H1 (cell line): Measurements from ENCODE around the gene RAB44. TPM values are rescaled to one million over a fixed set of nuclear protein-coding genes. Genes with fewer than 3 reads are reported as not detected.

Source experiments
- CBX8 ChIP-seq: fragments of 300-800, 300-1000 bp; sonication (generic); IDR thresholded peaks from 2 replicates; pipeline ENCODE4 v1.7.1; 2016; ENCODE audit warnings: low read depth, low read length, borderline replicate concordance
- EZH2 ChIP-seq: fragments of 200-600 bp; sonication (generic); IDR thresholded peaks from 2 replicates; pipeline ENCODE4 v1.7.1; 2012; ENCODE audit warnings: low read depth, mild to moderate bottlenecking, moderate library complexity, low read length, inconsistent platforms; ENCODE audit not compliant: severe bottlenecking
- HDAC2 ChIP-seq, 2 experiments: fragments of 300-600 bp in 1 of 2; sonication (generic) in 1 of 2; IDR thresholded peaks; 2 replicates each; pipeline ENCODE4 v1.6.1; 2011 to 2012; ENCODE audit warnings: low read depth in 2 of 2, low read length in 2 of 2, mild to moderate bottlenecking in 2 of 2, moderate library complexity in 2 of 2, borderline replicate concordance in 1 of 2, inconsistent platforms in 1 of 2
- JUN ChIP-seq: IDR thresholded peaks from 2 replicates; pipeline ENCODE4 v1.6.1; 2011; ENCODE audit warnings: low read depth, mild to moderate bottlenecking, improper control_type of control experiment, low read length
- POLR2A ChIP-seq, 2 experiments: IDR thresholded peaks; 1 replicate in 1 of 2; 2 replicates in 1 of 2; pipeline ENCODE4 v1.6.1; 2011; ENCODE audit warnings: low read depth in 2 of 2, low read length in 2 of 2, mild to moderate bottlenecking in 2 of 2; ENCODE audit errors: control extremely low read depth in 1 of 2
- SIX5 ChIP-seq: IDR thresholded peaks from 2 replicates; pipeline ENCODE4 v1.6.1; 2011; ENCODE audit warnings: mild to moderate bottlenecking, low read depth, low read length
- SP4 ChIP-seq: IDR thresholded peaks from 2 replicates; pipeline ENCODE4 v1.6.1; 2012; ENCODE audit warnings: low read length, inconsistent platforms
- polyA plus RNA-seq, 7 experiments: library from polyadenylated mRNA; depleted of rRNA in 3 of 7; stranded (reverse) in 5 of 7; unstranded in 2 of 7; fragments of >200 nt in 5 of 7; fragments of 200-250 nt in 2 of 7; gene quantifications; 1 replicate in 5 of 7; 2 replicates in 1 of 7; 4 replicates in 1 of 7; pipeline versions ENCODE4 v1.2.1 to v1.2.3, GENCODE V29; 2011 to 2013; ENCODE audit warnings: missing spikeins in 2 of 7, mixed read lengths in 2 of 7
- total RNA-seq: library from RNA; stranded (reverse); fragmentation: NEBNext Ultra II Directional; extraction: Animal tissue kit (Norgen Biotek cat#: 25700); gene quantifications from 2 replicates; pipeline ENCODE4 v1.2.1, GENCODE V29; 2021
- TF ChIP-seq, protein P1 (sequence below): fragments of 300-600 bp; sonication (generic); IDR thresholded peaks from 2 replicates; pipeline ENCODE4 v1.7.1; 2012; ENCODE audit warnings: low read length, moderate library complexity, mild to moderate bottlenecking, inconsistent platforms; ENCODE audit not compliant: insufficient replicate concordance
- TF ChIP-seq, protein P2 (sequence below), 3 experiments: IDR thresholded peaks; 1 replicate in 2 of 3; 2 replicates in 1 of 3; pipeline versions ENCODE4 v1.5.1 to v1.6.1; 2011; ENCODE audit warnings: low read length in 3 of 3, mild to moderate bottlenecking in 3 of 3, inconsistent platforms in 2 of 3, low read depth in 1 of 3, moderate library complexity in 1 of 3; ENCODE audit not compliant: insufficient read depth in 1 of 3; ENCODE audit errors: control extremely low read depth in 1 of 3

Gene RAB44
- total and polyA plus RNA-seq, 2 of the 8 experiments (the other 6 are each of a cell fraction or from before 2014, with no cell fraction given), result 0.02 TPM; not detected in 1

DNA sequence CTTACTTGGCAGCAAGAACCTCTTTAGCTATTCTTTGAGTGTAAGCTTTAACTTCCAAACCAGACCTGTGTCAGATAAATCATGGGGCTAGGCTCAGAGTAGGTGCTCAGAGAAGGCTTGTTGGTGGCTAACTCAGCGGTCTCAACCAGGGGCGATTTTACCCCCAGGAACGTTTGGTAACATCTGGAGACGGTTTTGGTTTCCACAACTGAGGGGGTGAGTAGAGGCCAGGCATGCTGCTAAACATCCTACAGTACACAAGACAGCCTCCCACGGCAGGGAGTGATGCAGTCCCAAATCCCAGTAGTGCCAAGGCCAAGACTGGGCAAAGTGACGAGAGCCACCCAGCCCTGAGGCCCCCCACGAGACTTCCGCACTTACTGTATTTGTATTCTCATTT is 59.2 kb downstream of the RAB44 start (continued):
- TF ChIP-seq, protein P1, sequence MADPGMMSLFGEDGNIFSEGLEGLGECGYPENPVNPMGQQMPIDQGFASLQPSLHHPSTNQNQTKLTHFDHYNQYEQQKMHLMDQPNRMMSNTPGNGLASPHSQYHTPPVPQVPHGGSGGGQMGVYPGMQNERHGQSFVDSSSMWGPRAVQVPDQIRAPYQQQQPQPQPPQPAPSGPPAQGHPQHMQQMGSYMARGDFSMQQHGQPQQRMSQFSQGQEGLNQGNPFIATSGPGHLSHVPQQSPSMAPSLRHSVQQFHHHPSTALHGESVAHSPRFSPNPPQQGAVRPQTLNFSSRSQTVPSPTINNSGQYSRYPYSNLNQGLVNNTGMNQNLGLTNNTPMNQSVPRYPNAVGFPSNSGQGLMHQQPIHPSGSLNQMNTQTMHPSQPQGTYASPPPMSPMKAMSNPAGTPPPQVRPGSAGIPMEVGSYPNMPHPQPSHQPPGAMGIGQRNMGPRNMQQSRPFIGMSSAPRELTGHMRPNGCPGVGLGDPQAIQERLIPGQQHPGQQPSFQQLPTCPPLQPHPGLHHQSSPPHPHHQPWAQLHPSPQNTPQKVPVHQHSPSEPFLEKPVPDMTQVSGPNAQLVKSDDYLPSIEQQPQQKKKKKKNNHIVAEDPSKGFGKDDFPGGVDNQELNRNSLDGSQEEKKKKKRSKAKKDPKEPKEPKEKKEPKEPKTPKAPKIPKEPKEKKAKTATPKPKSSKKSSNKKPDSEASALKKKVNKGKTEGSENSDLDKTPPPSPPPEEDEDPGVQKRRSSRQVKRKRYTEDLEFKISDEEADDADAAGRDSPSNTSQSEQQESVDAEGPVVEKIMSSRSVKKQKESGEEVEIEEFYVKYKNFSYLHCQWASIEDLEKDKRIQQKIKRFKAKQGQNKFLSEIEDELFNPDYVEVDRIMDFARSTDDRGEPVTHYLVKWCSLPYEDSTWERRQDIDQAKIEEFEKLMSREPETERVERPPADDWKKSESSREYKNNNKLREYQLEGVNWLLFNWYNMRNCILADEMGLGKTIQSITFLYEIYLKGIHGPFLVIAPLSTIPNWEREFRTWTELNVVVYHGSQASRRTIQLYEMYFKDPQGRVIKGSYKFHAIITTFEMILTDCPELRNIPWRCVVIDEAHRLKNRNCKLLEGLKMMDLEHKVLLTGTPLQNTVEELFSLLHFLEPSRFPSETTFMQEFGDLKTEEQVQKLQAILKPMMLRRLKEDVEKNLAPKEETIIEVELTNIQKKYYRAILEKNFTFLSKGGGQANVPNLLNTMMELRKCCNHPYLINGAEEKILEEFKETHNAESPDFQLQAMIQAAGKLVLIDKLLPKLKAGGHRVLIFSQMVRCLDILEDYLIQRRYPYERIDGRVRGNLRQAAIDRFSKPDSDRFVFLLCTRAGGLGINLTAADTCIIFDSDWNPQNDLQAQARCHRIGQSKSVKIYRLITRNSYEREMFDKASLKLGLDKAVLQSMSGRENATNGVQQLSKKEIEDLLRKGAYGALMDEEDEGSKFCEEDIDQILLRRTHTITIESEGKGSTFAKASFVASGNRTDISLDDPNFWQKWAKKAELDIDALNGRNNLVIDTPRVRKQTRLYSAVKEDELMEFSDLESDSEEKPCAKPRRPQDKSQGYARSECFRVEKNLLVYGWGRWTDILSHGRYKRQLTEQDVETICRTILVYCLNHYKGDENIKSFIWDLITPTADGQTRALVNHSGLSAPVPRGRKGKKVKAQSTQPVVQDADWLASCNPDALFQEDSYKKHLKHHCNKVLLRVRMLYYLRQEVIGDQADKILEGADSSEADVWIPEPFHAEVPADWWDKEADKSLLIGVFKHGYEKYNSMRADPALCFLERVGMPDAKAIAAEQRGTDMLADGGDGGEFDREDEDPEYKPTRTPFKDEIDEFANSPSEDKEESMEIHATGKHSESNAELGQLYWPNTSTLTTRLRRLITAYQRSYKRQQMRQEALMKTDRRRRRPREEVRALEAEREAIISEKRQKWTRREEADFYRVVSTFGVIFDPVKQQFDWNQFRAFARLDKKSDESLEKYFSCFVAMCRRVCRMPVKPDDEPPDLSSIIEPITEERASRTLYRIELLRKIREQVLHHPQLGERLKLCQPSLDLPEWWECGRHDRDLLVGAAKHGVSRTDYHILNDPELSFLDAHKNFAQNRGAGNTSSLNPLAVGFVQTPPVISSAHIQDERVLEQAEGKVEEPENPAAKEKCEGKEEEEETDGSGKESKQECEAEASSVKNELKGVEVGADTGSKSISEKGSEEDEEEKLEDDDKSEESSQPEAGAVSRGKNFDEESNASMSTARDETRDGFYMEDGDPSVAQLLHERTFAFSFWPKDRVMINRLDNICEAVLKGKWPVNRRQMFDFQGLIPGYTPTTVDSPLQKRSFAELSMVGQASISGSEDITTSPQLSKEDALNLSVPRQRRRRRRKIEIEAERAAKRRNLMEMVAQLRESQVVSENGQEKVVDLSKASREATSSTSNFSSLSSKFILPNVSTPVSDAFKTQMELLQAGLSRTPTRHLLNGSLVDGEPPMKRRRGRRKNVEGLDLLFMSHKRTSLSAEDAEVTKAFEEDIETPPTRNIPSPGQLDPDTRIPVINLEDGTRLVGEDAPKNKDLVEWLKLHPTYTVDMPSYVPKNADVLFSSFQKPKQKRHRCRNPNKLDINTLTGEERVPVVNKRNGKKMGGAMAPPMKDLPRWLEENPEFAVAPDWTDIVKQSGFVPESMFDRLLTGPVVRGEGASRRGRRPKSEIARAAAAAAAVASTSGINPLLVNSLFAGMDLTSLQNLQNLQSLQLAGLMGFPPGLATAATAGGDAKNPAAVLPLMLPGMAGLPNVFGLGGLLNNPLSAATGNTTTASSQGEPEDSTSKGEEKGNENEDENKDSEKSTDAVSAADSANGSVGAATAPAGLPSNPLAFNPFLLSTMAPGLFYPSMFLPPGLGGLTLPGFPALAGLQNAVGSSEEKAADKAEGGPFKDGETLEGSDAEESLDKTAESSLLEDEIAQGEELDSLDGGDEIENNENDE, result no peak
- TF ChIP-seq POLR2A (IDR thresholded peaks at IDR 0.05; ENCODE audit: control extremely low read depth in 1 of 2, low read depth in 2 of 2, low read length in 2 of 2) (no peak), SP4 (no peak), SIX5 (no peak), HDAC2 (IDR thresholded peaks at IDR 0.05; ENCODE audit: borderline replicate concordance in 1 of 2, low read depth in 2 of 2, low read length in 2 of 2) (no peak), CBX8 (no peak), EZH2 (no peak), JUN (no peak)
- TF ChIP-seq, protein P2, sequence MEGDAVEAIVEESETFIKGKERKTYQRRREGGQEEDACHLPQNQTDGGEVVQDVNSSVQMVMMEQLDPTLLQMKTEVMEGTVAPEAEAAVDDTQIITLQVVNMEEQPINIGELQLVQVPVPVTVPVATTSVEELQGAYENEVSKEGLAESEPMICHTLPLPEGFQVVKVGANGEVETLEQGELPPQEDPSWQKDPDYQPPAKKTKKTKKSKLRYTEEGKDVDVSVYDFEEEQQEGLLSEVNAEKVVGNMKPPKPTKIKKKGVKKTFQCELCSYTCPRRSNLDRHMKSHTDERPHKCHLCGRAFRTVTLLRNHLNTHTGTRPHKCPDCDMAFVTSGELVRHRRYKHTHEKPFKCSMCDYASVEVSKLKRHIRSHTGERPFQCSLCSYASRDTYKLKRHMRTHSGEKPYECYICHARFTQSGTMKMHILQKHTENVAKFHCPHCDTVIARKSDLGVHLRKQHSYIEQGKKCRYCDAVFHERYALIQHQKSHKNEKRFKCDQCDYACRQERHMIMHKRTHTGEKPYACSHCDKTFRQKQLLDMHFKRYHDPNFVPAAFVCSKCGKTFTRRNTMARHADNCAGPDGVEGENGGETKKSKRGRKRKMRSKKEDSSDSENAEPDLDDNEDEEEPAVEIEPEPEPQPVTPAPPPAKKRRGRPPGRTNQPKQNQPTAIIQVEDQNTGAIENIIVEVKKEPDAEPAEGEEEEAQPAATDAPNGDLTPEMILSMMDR (IDR thresholded peaks at IDR 0.05; ENCODE audit: control extremely low read depth in 1 of 3, insufficient read depth in 1 of 3, low read depth in 1 of 3, low read length in 3 of 3), result no peak
